Measurements from ENCODE around the gene TSHR. TPM values are rescaled to one million over a fixed set of nuclear protein-coding genes. Genes with fewer than 3 reads are reported as not detected.

TSHR gene
- total and polyA plus RNA-seq, 2 donors (not counting 3 experiments of a cell fraction or from before 2014, with no cell fraction given): not detected

DNA sequence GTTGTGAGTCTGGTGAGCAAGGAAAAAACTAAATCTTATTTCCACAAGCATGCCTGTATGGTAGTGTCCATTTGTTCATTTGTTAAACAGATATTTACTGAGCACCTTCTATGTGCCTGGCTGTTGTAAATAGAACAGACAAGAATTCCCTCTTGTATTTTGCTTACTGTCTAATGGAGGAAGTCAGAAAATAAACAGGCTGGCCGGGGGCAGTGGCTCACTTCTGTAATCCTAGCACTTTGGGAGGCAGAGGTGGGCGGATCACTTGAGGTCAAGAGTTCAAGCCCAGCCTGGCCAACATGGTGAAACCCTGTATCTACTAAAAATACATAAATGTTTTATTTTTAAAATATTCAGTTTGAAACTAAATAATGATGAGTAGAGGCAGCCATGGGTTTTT is 186.0 kb downstream of the TSHR start:
- FAIRE-seq: no peak
- Histone ChIP-seq H3K9ac (replicated peaks; ENCODE audit: extremely low read depth, insufficient read depth, low read length) (no peak overlapping the region), H4K20me1 (replicated peaks; ENCODE audit: control insufficient read depth, extremely low read depth, insufficient read depth, low read length) (no peaks in the 10 kb centered on the region), H3K9me1 (replicated peaks; ENCODE audit: control insufficient read depth, extremely low read depth, insufficient read depth, low read length) (no peaks in the 10 kb centered on the region), H3K27me3 (ENCODE audit: control insufficient read depth in 2 of 2, insufficient read depth in 2 of 2, low read length in 2 of 2) (no peaks in the 10 kb centered on the region), H3K27ac (ENCODE audit: insufficient read depth, low read depth, low read length) (no peak overlapping the region), H2AFZ (ENCODE audit: low read depth, low read length) (no peak overlapping the region), H3K79me2 (ENCODE audit: control insufficient read depth, insufficient read depth, low read length) (no peaks in the 10 kb centered on the region), H3K9me3 (replicated peaks; ENCODE audit: control insufficient read depth, insufficient read depth, low read length) (no peaks in the 10 kb centered on the region), H3K4me2 (ENCODE audit: insufficient read depth, low read length) (no peak overlapping the region), H3K4me3 (replicated peaks in 1 of 3; ENCODE audit: insufficient read depth in 1 of 3, low read depth in 1 of 3, low read length in 3 of 3) (no peak overlapping the region), H3K36me3 (ENCODE audit: control insufficient read depth in 2 of 2, extremely low read depth in 1 of 2, insufficient read depth in 2 of 2, low read length in 2 of 2) (no peaks in the 10 kb centered on the region), H3K4me1 (ENCODE audit: control insufficient read depth, extremely low read depth, insufficient read depth, low read length) (no peaks in the 10 kb centered on the region)
- TF ChIP-seq POLR2AphosphoS5 (IDR thresholded peaks at IDR 0.05; ENCODE audit: insufficient read depth, low read depth, low read length): no peak
- no peak for TF ChIP-seq GATA2 (IDR thresholded peaks at IDR 0.05; ENCODE audit: insufficient read depth, insufficient read length, low read depth, low read length)
- TF ChIP-seq JUN (IDR thresholded peaks at IDR 0.05; ENCODE audit: borderline replicate concordance, insufficient read depth, insufficient read length, low read depth): no peak
- no peak for TF ChIP-seq MYC (IDR thresholded peaks at IDR 0.05; ENCODE audit: low read depth, low read length)
- TF ChIP-seq EZH2 (IDR thresholded peaks at IDR 0.05; ENCODE audit: borderline replicate concordance, low read depth, low read length, severe bottlenecking): no peak
- TF ChIP-seq, protein P1, sequence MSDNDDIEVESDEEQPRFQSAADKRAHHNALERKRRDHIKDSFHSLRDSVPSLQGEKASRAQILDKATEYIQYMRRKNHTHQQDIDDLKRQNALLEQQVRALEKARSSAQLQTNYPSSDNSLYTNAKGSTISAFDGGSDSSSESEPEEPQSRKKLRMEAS (IDR thresholded peaks at IDR 0.05; ENCODE audit: insufficient read depth, insufficient read length): no peak
- TF ChIP-seq POLR2A (IDR thresholded peaks at IDR 0.05; ENCODE audit: low read depth, low read length): no peak
- TF ChIP-seq FOS (IDR thresholded peaks at IDR 0.05; ENCODE audit: borderline replicate concordance, insufficient read depth, low read length): no peak
- ChIA-PET POLR2A (no interaction called here), CTCF (no interaction called here)
- DNase-seq (ENCODE audit: low read depth, low spot score): no peak
- dilution Hi-C loops (cut with MboI; ENCODE audit: extremely low pct_ligation_motif_present, low sequenced_read_pairs): no loop called here
- BruUV-seq (replicated peaks): no TSS peak
- intact Hi-C loops (cut with micrococcal nuclease): no loop called here

DNA sequence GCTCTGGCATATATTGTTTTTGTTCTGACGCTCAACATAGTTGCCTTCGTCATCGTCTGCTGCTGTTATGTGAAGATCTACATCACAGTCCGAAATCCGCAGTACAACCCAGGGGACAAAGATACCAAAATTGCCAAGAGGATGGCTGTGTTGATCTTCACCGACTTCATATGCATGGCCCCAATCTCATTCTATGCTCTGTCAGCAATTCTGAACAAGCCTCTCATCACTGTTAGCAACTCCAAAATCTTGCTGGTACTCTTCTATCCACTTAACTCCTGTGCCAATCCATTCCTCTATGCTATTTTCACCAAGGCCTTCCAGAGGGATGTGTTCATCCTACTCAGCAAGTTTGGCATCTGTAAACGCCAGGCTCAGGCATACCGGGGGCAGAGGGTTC is 188.4 kb downstream of the TSHR start:
- BruUV-seq (replicated peaks): no TSS peak
- FAIRE-seq: no peak

More for the DNA sequence above, 188.4 kb downstream of the TSHR start:
- intact Hi-C loops (cut with micrococcal nuclease) (no loop called here), dilution Hi-C loops (cut with MboI; ENCODE audit: extremely low pct_ligation_motif_present, low sequenced_read_pairs) (no loop called here)
- ChIA-PET POLR2A (no interaction called here), CTCF (no interaction called here)
- Histone ChIP-seq H3K79me2 (ENCODE audit: control insufficient read depth, insufficient read depth, low read length) (no peaks in the 10 kb centered on the region), H3K9me1 (replicated peaks; ENCODE audit: control insufficient read depth, extremely low read depth, insufficient read depth, low read length) (no peaks in the 10 kb centered on the region), H3K27ac (ENCODE audit: insufficient read depth, low read depth, low read length) (no peak overlapping the region), H3K9ac (replicated peaks; ENCODE audit: extremely low read depth, insufficient read depth, low read length) (no peak overlapping the region), H3K9me3 (replicated peaks; ENCODE audit: control insufficient read depth, insufficient read depth, low read length) (no peaks in the 10 kb centered on the region), H4K20me1 (replicated peaks; ENCODE audit: control insufficient read depth, extremely low read depth, insufficient read depth, low read length) (no peaks in the 10 kb centered on the region), H3K27me3 (ENCODE audit: control insufficient read depth in 2 of 2, insufficient read depth in 2 of 2, low read length in 2 of 2) (no peaks in the 10 kb centered on the region), H3K36me3 (ENCODE audit: control insufficient read depth in 2 of 2, extremely low read depth in 1 of 2, insufficient read depth in 2 of 2, low read length in 2 of 2) (no peaks in the 10 kb centered on the region), H2AFZ (ENCODE audit: low read depth, low read length) (no peak overlapping the region), H3K4me3 (replicated peaks in 1 of 3; ENCODE audit: insufficient read depth in 1 of 3, low read depth in 1 of 3, low read length in 3 of 3) (no peak overlapping the region), H3K4me2 (ENCODE audit: insufficient read depth, low read length) (no peak overlapping the region), H3K4me1 (ENCODE audit: control insufficient read depth, extremely low read depth, insufficient read depth, low read length) (no peaks in the 10 kb centered on the region)
- no peak for DNase-seq (ENCODE audit: low read depth, low spot score)
- TF ChIP-seq EZH2 (IDR thresholded peaks at IDR 0.05; ENCODE audit: borderline replicate concordance, low read depth, low read length, severe bottlenecking) (no peak), POLR2A (IDR thresholded peaks at IDR 0.05; ENCODE audit: low read depth, low read length) (no peak), POLR2AphosphoS5 (IDR thresholded peaks at IDR 0.05; ENCODE audit: insufficient read depth, low read depth, low read length) (no peak), MYC (IDR thresholded peaks at IDR 0.05; ENCODE audit: low read depth, low read length) (no peak), GATA2 (IDR thresholded peaks at IDR 0.05; ENCODE audit: insufficient read depth, insufficient read length, low read depth, low read length) (no peak), FOS (IDR thresholded peaks at IDR 0.05; ENCODE audit: borderline replicate concordance, insufficient read depth, low read length) (no peak), JUN (IDR thresholded peaks at IDR 0.05; ENCODE audit: borderline replicate concordance, insufficient read depth, insufficient read length, low read depth) (no peak)
- TF ChIP-seq, protein P2, sequence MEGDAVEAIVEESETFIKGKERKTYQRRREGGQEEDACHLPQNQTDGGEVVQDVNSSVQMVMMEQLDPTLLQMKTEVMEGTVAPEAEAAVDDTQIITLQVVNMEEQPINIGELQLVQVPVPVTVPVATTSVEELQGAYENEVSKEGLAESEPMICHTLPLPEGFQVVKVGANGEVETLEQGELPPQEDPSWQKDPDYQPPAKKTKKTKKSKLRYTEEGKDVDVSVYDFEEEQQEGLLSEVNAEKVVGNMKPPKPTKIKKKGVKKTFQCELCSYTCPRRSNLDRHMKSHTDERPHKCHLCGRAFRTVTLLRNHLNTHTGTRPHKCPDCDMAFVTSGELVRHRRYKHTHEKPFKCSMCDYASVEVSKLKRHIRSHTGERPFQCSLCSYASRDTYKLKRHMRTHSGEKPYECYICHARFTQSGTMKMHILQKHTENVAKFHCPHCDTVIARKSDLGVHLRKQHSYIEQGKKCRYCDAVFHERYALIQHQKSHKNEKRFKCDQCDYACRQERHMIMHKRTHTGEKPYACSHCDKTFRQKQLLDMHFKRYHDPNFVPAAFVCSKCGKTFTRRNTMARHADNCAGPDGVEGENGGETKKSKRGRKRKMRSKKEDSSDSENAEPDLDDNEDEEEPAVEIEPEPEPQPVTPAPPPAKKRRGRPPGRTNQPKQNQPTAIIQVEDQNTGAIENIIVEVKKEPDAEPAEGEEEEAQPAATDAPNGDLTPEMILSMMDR (IDR thresholded peaks at IDR 0.05; ENCODE audit: extremely low read depth in 1 of 2, insufficient read depth in 1 of 2, low read depth in 1 of 2, low read length in 2 of 2): no peak
- TF ChIP-seq, protein P1 (IDR thresholded peaks at IDR 0.05; ENCODE audit: insufficient read depth, insufficient read length): no peak
